GM18868 (cell line): Measurements from ENCODE around the gene SNU13.
"Not testable (repeated sequence)": the region's sequence is repeated elsewhere in the genome, so short reads cannot be mapped to it uniquely, and the experiment has no call there.

Source experiments
- ATAC-seq: cut with Tn5 transposase; IDR thresholded peaks from one replicate; pipeline ENCODE4 v1.9.1; 2021; ENCODE audit warnings: mild to moderate bottlenecking, moderate library complexity; ENCODE audit not compliant: unreplicated experiment

The SNU13 gene

GRCh38 chr22:41647771-41648170 lies 40.9 kb downstream of the SNU13 start:
- ATAC-seq, result no peak

DNA sequence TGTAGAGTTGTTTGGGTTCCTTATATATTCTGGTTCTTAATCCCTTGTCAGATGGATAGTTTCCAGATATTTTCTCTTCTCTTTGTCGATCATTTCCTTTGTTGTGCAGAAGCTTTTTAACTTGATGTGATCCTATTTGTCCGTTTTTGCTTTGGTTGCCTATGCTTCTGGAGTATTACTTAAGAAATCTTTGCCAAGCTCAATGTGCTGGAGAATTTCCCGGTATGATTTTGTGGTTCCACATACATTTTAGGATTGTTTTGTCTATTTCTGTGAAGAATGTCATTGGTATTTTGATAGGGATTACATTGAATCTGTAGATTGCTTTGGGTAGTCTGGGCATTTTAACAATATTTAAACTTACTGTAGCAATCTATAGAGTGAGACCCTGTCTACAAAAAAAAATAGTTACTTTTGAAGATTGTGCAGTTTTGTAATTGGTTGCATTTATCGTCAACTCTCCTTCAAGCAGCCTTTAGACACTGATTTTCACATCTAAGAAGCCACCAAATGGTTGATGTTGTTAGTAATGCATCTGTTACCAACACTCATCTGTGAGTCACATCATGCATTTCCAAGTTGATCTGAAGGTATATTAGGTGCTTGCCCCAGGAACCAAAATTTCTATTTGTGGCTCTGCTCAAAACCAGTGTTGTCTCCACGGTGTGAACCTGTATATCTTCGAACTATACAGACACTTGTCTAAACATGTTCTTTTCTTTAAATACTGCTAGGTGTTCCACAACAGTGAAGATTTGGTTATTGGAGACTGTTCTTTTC lies 46.1 kb downstream of the SNU13 start:
- no peak for ATAC-seq

GRCh38 chr22:41641854-41642253 lies 46.8 kb downstream of the SNU13 start:
- no peak for ATAC-seq

GRCh38 chr22:41638748-41639147 lies 49.9 kb downstream of the SNU13 start:
- ATAC-seq, result no peak

DNA sequence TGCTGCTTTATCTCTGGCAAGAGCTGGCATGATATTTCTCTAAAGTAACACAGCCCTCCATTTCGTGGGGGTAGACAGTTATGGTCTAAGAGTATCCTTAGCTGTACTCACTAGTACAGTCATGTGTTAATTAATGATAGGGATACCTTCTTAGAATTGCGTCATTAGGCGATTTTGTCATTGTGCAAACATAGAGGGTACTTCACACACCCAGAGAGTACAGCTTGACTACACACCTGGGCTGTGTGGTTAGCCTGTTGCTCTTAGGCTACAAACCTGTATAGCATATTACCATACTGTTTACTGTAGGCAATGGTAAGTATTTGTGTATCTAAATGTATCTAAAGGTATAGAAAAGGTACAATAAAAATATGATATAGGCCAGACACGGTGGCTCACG lies 50.5 kb downstream of the SNU13 start:
- ATAC-seq, result no peak

DNA sequence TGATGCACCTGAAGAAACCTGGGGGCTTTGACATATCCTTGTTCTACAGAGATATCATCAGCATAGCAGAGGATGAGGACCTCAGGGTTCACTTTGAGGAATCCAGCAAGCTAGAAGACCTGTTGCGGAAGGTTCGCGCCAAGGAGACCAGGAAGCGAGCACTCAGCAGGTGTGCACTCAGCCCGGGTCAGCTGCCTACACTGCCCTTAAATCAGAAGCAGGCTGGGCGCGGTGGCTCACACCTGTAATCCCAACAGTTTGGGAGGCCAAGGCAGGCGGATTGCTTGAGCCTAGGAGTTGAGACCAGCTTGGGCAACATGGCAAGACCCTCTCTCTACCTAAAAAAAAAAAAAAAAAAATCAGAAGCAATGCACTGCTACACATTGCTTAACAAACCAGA lies 51.0 kb downstream of the SNU13 start:
- ATAC-seq, result not testable (repeated sequence)

DNA sequence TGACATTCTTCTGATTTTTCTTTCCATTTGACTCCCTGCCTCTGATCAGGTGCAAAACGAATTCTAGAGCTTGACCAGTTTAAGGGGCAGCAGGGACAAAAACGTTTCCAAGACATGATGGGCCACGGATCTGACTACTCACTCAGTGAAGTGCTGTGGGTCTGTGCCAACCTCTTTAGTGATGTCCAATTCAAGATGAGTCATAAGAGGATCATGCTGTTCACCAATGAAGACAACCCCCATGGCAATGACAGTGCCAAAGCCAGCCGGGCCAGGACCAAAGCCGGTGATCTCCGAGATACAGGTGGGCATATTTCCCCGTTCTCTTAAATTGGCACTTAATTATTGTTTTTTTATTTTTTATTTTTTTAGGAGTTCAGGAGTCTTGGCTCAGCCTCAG lies 52.2 kb downstream of the SNU13 start:
- ATAC-seq, result no peak

GRCh38 chr22:41634610-41635009 lies 54.1 kb downstream of the SNU13 start:
- ATAC-seq, result not testable (repeated sequence)

GRCh38 chr22:41631615-41632014 lies 57.1 kb downstream of the SNU13 start:
- not testable (repeated sequence) for ATAC-seq

GRCh38 chr22:41631115-41631514 lies 57.6 kb downstream of the SNU13 start:
- not testable (repeated sequence) for ATAC-seq

GRCh38 chr22:41625577-41625976 lies 63.1 kb downstream of the SNU13 start:
- ATAC-seq, result no peak
